GM18499 (cell line): Measurements from ENCODE around the gene GDF7.
A peak's percentile ranks its signal among the peaks of the same experiment; 100 is the strongest.

Experiments
- ATAC-seq: cut with Tn5 transposase; IDR thresholded peaks from one replicate; pipeline ENCODE4 v1.9.1; 2021; ENCODE audit warnings: moderate number of reproducible peaks; ENCODE audit not compliant: insufficient read depth, unreplicated experiment

The GDF7 gene

GRCh38 chr2:20671036-20671735, 4.2 kb downstream of the GDF7 start:
- ATAC-seq: no peak

- ATAC-seq: no peak
These were observed 4.8 kb downstream of the GDF7 start for GRCh38 chr2:20671736-20672080.

- no peak for ATAC-seq
These were observed 5.4 kb downstream of the GDF7 start for GRCh38 chr2:20672201-20672951.

GRCh38 chr2:20673686-20674308, 6.9 kb downstream of the GDF7 start:
- no peak for ATAC-seq

GRCh38 chr2:20674309-20674965, 7.5 kb downstream of the GDF7 start:
- no peak for ATAC-seq

- no peak for ATAC-seq
These were observed 8.2 kb downstream of the GDF7 start for GRCh38 chr2:20674974-20675679.

GRCh38 chr2:20675701-20676352, 8.9 kb downstream of the GDF7 start:
- peak; percentile 32 for ATAC-seq

GRCh38 chr2:20676353-20677215, 9.6 kb downstream of the GDF7 start:
- ATAC-seq: peak; percentile 61

GRCh38 chr2:20677301-20678085, 10.5 kb downstream of the GDF7 start:
- peak; percentile 21 for ATAC-seq

- ATAC-seq: no peak
These were observed 11.1 kb downstream of the GDF7 start for GRCh38 chr2:20678086-20678395.

GRCh38 chr2:20678780-20679179, 11.8 kb downstream of the GDF7 start:
- ATAC-seq: no peak

GRCh38 chr2:20680744-20681375, 13.9 kb downstream of the GDF7 start:
- ATAC-seq: no peak

GRCh38 chr2:20682167-20682920, 15.4 kb downstream of the GDF7 start:
- ATAC-seq: no peak

- no peak for ATAC-seq
These were observed 17.7 kb downstream of the GDF7 start for GRCh38 chr2:20684581-20685063.

- ATAC-seq: no peak
These were observed 20.4 kb downstream of the GDF7 start for GRCh38 chr2:20687260-20687832.

GRCh38 chr2:20689428-20690264, 22.7 kb downstream of the GDF7 start:
- no peak for ATAC-seq
